ENCODE data around the gene TMEM258.

Gene TMEM258

DNA sequence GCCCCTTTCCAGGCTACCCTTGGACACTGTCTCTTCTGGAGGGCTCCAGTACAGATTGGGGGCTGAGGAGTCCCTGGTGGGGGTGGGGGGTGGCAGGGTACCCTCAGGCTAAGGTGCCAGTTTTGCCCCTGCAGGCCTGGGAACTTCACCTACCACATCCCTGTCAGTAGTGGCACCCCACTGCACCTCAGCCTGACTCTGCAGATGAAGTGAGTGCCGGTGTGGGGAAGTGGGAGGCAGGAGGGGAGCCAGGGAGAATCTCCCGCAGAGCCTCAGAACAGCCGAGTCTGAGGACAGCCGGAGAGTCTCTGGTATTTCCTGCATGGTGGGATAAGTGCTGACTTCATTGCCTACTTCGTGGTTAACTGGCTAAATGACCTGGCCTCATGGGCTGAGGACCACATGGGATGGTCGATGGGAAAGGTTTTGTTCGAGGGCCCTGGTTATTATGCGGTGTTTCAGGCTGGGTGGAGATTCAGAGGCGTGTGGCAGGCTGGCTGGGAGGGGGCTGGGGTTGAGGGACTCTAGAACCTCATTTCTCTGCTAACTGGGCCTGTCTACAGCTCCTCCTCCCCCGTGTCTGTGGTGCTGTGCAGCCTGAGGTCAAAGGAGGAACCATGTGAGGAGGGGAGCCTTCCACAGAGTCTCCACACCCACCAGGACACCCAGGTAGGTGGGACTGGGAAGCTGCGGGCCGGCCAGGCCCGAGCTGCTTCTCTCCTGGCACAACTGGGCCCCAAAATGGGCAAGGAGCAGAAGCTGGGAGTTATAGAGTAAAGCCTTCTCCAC, 8.5 kb downstream of the TMEM258 start:
- POLR2A ChIA-PET = interaction anchor here (2.7 kb wide), 1 partner anchor 9 kb away, joined by 17 read pairs; the partner anchor contains the start of genes FEN1 and TMEM258
- CTCF ChIA-PET = no interaction called here

GRCh38 chr11:61782841-61783240, 9.6 kb downstream of the TMEM258 start:
- CTCF ChIA-PET = interaction anchor here (0.7 kb wide), 1 partner anchor 306 kb away, joined by 3 read pairs; no protein-coding TSS in a partner anchor
- TF ChIP-seq NFRKB (IDR thresholded peaks at IDR 0.05) (no peak), CTBP1 (IDR thresholded peaks at IDR 0.05; ENCODE audit: borderline replicate concordance) (no peak), SUZ12 (IDR thresholded peaks at IDR 0.05) (no peak), SP1 (IDR thresholded peaks at IDR 0.05) (no peak), L3MBTL2 (conservative IDR thresholded peaks at IDR 0.05) (no peak), ARNT (IDR thresholded peaks at IDR 0.05) (no peak), FOXM1 (IDR thresholded peaks at IDR 0.05; ENCODE audit: borderline replicate concordance) (no peak)
- POLR2A ChIA-PET = interaction anchor here (0.7 to 2.7 kb wide), 2 partner anchors 10 to 35 kb away, joined by 3 to 17 read pairs; partner anchors contain the start of genes FEN1 and TMEM258
- no peak for DNase-seq (ENCODE audit: extremely low spot score)

More for the DNA sequence above, 8.5 kb downstream of the TMEM258 start:
- TF ChIP-seq HDGF (IDR thresholded peaks at IDR 0.05; ENCODE audit: borderline replicate concordance) (no peak), FOXK2 (IDR thresholded peaks at IDR 0.05) (no peak), ARNT (IDR thresholded peaks at IDR 0.05) (no peak), LEF1 (IDR thresholded peaks at IDR 0.05; ENCODE audit: borderline replicate concordance) (no peak), PKNOX1 (IDR thresholded peaks at IDR 0.05) (no peak), FOXM1 (IDR thresholded peaks at IDR 0.05; ENCODE audit: borderline replicate concordance) (no peak), ZNF384 (IDR thresholded peaks at IDR 0.05) (no peak), L3MBTL2 (conservative IDR thresholded peaks at IDR 0.05) (no peak), SP1 (IDR thresholded peaks at IDR 0.05) (no peak), BHLHE40 (IDR thresholded peaks at IDR 0.05; ENCODE audit: borderline replicate concordance) (no peak), CTBP1 (IDR thresholded peaks at IDR 0.05; ENCODE audit: borderline replicate concordance) (no peak), NFRKB (IDR thresholded peaks at IDR 0.05) (no peak), FOXA1 (IDR thresholded peaks at IDR 0.05) (no peak)
- no peak for DNase-seq (ENCODE audit: extremely low spot score)

DNA sequence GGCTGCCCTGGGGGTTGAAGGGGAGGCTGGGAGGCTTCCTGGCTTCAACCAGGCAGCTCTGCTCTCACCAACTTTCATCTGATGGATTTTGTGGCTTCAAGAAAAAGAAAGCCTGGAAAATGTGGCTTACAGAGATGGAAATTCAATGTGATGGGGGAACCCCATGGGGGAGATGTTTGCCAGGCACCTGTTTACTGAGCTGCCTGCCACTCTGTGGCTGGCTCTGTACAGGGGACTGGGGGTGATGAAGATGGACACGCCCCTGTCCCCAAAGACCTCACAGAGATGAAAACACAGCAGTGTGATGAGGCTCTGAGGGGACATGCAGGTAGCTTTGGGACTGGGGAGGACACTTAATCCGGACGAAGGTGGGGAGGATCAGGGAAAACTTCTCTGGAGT, 10.1 kb downstream of the TMEM258 start:
- POLR2A ChIA-PET = interaction anchor here (0.7 to 2.7 kb wide), 2 partner anchors 10 to 35 kb away, joined by 3 to 17 read pairs; partner anchors contain the start of genes FEN1 and TMEM258
- DNase-seq (ENCODE audit: extremely low spot score) = no peak
- TF ChIP-seq SP1 (IDR thresholded peaks at IDR 0.05) = no peak
- CTCF ChIA-PET = interaction anchor here (0.7 kb wide), 1 partner anchor 305 kb away, joined by 3 read pairs; no protein-coding TSS in a partner anchor

GRCh38 chr11:61781585-61781984, 10.8 kb downstream of the TMEM258 start:
- no peak for DNase-seq (ENCODE audit: extremely low spot score)
- CTCF ChIA-PET = no interaction called here
- POLR2A ChIA-PET = interaction anchor here (2.7 kb wide), 1 partner anchor 11 kb away, joined by 17 read pairs; the partner anchor contains the start of genes FEN1 and TMEM258
- TF ChIP-seq BHLHE40 (IDR thresholded peaks at IDR 0.05; ENCODE audit: borderline replicate concordance) = no peak
- TF ChIP-seq PKNOX1 (IDR thresholded peaks at IDR 0.05) = no peak
- TF ChIP-seq ZNF384 (IDR thresholded peaks at IDR 0.05) = no peak
- TF ChIP-seq FOXM1 (IDR thresholded peaks at IDR 0.05; ENCODE audit: borderline replicate concordance) = no peak
- no peak for TF ChIP-seq TARDBP (IDR thresholded peaks at IDR 0.05)
- TF ChIP-seq LEF1 (IDR thresholded peaks at IDR 0.05; ENCODE audit: borderline replicate concordance) = no peak
- TF ChIP-seq CTBP1 (IDR thresholded peaks at IDR 0.05; ENCODE audit: borderline replicate concordance) = no peak

DNA sequence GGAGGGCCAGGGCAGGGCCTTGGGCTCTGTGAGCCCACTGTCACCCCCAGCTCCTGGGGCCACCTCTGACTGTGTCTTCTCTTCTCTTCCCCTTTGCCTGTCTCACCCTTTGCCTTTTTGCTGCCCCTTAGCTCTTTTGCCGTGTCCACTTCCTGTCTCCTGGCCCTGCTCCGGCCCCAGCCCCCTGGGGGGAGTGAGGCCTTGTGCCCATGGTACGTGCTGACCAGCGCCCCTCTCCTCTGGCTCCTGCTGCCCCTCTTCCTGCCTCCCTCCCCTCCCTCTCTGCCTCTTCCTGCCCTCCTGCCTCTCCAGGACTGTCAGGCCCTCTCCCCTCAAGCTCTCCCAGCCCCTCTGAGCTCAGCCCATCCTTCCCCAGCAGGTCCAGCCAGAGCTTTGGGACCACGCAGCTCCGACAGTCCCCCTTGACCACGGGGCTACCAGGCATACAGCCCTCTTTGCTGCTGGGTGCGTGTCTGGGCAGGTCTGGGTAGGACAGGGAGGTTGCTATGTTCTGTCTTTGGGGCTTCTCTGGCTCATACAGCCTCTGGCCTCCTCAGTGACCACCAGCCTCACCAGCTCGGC, 11.7 kb downstream of the TMEM258 start:
- ChIA-PET POLR2A (interaction anchor here (1.2 to 1.7 kb wide), 2 partner anchors 10 to 12 kb away, joined by 4 to 10 read pairs; partner anchors contain the start of genes FEN1 and TMEM258), CTCF (interaction anchor here (0.9 to 1.3 kb wide), 3 partner anchors 29 to 37 kb away, joined by 3 to 6 read pairs (median 4); no protein-coding TSS in a partner anchor)
- DNase-seq (ENCODE audit: extremely low spot score) = no peak
- no peak for TF ChIP-seq L3MBTL2 (conservative IDR thresholded peaks at IDR 0.05)
- TF ChIP-seq ZNF384 (IDR thresholded peaks at IDR 0.05) = no peak
- no peak for TF ChIP-seq TARDBP (IDR thresholded peaks at IDR 0.05)
- no peak for TF ChIP-seq HDGF (IDR thresholded peaks at IDR 0.05; ENCODE audit: borderline replicate concordance)
- no peak for TF ChIP-seq LEF1 (IDR thresholded peaks at IDR 0.05; ENCODE audit: borderline replicate concordance)
- no peak for TF ChIP-seq ELF4 (IDR thresholded peaks at IDR 0.05)
- no peak for TF ChIP-seq SUZ12 (IDR thresholded peaks at IDR 0.05)
- no peak for TF ChIP-seq FOXK2 (IDR thresholded peaks at IDR 0.05)
- TF ChIP-seq ARNT (IDR thresholded peaks at IDR 0.05) = no peak
- TF ChIP-seq CTBP1 (IDR thresholded peaks at IDR 0.05; ENCODE audit: borderline replicate concordance) = no peak

DNA sequence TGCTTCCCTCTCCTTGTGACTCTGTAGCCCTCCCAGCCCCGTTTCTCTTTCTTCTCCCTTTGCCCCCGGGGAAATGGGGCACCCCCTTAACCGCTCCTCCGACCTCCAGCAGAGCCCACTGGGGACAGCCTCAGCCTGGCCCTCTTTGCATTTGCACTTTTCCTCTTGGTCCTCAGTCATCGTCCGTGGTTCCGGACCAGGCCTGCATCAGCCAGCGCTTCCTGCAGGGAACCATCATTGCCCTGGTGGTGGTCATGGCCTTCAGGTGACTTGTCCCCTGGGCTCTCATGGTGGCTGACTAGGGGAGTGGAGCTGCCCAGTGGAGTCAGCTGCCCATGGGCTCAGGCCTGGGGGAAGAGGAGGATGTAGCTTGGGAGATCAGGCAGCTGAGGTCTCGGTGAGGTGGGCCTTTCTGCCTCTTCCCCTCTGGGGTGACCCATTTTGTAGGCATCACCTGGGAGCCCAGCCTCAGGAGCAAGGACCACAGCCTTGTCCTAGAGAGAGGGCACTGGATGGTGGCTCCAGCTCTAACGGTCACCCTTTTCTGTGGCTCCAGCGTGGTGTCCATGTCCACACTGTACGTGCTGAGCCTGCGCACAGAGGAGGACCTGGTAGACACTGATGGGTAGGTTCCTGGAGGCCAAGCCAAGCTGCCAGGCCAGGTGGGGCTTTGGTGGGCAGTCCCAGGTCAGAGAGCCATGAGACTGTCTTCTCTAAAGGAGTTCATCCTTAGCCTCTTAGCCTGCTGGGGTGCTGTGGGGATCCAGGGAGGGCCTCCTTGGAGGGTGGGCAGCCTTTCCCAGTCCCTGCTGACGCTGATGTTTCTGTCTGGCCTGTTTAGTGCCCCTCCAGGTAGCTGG, 12.5 kb downstream of the TMEM258 start:
- ChIA-PET POLR2A (interaction anchor here (0.6 to 1.7 kb wide), 3 partner anchors 10 to 112 kb away, joined by 3 to 10 read pairs (median 4); partner anchors contain the start of genes FEN1 and TMEM258), CTCF (interaction anchor here (0.9 to 1.3 kb wide), 4 partner anchors 28 to 36 kb away, joined by 3 to 6 read pairs (median 4); no protein-coding TSS in a partner anchor)
- no peak for TF ChIP-seq SUZ12 (IDR thresholded peaks at IDR 0.05)
- no peak for TF ChIP-seq BHLHE40 (IDR thresholded peaks at IDR 0.05; ENCODE audit: borderline replicate concordance)
- no peak for TF ChIP-seq L3MBTL2 (conservative IDR thresholded peaks at IDR 0.05)
- no peak for TF ChIP-seq ARNT (IDR thresholded peaks at IDR 0.05)
- TF ChIP-seq TARDBP (IDR thresholded peaks at IDR 0.05) = no peak
- no peak for DNase-seq (ENCODE audit: extremely low spot score)

All from HEK293T (cell line).